Measurements from ENCODE around the gene SHROOM3. TPM values are rescaled to one million over a fixed set of nuclear protein-coding genes. Genes with fewer than 3 reads are reported as not detected.

Gene SHROOM3
- total and polyA plus RNA-seq, 2 of the 13 experiments (the other 11 are each of a cell fraction or from before 2014, with no cell fraction given), result 0.01 TPM; not detected in 1

DNA sequence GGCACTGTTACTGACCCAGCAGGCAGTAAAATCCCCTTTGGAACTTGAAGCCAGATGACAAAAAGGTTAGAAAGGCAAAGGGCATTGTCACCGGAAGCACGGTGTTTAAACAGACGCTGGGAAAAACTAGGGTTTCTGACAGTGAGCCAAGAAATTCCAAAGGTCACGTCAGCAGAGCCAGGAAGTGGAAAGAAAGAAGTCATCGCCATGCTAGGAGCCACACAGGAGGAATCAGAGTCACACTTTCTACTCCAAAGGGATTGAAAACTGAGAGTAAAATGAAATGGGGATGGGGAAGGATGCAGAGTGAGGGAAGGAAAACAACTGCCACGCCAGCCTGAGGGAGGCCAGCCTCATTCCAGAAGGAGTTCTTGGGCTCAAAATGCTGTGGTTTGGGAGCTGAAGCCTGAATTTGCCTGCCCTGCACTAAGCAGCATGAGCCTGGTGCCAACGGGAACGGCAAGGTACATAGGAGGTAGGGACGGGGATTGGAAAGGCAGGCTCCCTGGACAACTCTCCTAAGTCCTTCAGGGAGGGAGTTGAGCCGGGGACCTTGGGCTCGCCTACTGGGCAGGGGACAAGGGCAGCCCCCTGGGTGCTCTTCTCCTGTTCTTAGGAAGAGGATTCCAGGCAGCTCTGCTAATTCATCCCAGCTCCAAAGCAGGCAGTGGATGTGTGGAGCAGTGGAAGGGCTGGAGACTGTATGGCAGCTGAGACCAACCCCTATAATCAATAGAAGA is 396.1 kb downstream of the SHROOM3 start (continued):
- TF ChIP-seq, protein P1, sequence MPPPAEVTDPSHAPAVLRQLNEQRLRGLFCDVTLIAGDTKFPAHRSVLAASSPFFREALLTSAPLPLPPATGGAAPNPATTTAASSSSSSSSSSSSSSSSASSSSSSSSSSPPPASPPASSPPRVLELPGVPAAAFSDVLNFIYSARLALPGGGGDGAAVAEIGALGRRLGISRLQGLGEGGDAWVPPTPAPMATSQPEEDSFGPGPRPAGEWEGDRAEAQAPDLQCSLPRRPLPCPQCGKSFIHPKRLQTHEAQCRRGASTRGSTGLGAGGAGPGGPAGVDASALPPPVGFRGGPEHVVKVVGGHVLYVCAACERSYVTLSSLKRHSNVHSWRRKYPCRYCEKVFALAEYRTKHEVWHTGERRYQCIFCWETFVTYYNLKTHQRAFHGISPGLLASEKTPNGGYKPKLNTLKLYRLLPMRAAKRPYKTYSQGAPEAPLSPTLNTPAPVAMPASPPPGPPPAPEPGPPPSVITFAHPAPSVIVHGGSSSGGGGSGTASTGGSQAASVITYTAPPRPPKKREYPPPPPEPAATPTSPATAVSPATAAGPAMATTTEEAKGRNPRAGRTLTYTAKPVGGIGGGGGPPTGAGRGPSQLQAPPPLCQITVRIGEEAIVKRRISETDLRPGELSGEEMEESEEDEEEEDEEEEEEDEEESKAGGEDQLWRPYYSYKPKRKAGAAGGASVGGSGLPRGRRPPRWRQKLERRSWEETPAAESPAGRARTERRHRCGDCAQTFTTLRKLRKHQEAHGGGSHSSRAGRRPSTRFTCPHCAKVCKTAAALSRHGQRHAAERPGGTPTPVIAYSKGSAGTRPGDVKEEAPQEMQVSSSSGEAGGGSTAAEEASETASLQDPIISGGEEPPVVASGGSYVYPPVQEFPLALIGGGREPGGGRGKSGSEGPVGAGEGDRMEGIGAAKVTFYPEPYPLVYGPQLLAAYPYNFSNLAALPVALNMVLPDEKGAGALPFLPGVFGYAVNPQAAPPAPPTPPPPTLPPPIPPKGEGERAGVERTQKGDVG (CRISPR knock-in tag; IDR thresholded peaks at IDR 0.05; ENCODE audit: borderline replicate concordance), result no peak
- TF ChIP-seq, protein P2, sequence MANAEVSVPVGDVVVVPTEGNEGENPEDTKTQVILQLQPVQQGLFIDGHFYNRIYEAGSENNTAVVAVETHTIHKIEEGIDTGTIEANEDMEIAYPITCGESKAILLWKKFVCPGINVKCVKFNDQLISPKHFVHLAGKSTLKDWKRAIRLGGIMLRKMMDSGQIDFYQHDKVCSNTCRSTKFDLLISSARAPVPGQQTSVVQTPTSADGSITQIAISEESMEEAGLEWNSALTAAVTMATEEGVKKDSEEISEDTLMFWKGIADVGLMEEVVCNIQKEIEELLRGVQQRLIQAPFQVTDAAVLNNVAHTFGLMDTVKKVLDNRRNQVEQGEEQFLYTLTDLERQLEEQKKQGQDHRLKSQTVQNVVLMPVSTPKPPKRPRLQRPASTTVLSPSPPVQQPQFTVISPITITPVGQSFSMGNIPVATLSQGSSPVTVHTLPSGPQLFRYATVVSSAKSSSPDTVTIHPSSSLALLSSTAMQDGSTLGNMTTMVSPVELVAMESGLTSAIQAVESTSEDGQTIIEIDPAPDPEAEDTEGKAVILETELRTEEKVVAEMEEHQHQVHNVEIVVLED (CRISPR knock-in tag; IDR thresholded peaks at IDR 0.05; ENCODE audit: borderline replicate concordance), result no peak; the same call in 1 of the 2 replicates
- TF ChIP-seq ZNF12 (CRISPR knock-in tag; IDR thresholded peaks at IDR 0.05) (no peak), HMG20B (CRISPR knock-in tag; conservative IDR thresholded peaks at IDR 0.05) (0 out of 2 replicates have a peak, but pooled peaks have one; percentile 22), ARNT2 (CRISPR knock-in tag; IDR thresholded peaks at IDR 0.05; ENCODE audit: low read depth) (no peak), SNAI1 (CRISPR knock-in tag; IDR thresholded peaks at IDR 0.05; ENCODE audit: borderline replicate concordance) (no peak), PPARG (CRISPR knock-in tag; conservative IDR thresholded peaks at IDR 0.05) (peak; percentile 99), ZNF777 (CRISPR knock-in tag; IDR thresholded peaks at IDR 0.05) (peak; percentile 14; the same call in 1 of the 2 replicates), ZNF878 (CRISPR knock-in tag; IDR thresholded peaks at IDR 0.05) (peak; percentile 80), GABPB1 (CRISPR knock-in tag; IDR thresholded peaks at IDR 0.05) (peak; percentile 79), ETV5 (CRISPR knock-in tag; IDR thresholded peaks at IDR 0.05; ENCODE audit: borderline replicate concordance) (peak; percentile 100), ZNF180 (CRISPR knock-in tag; IDR thresholded peaks at IDR 0.05; ENCODE audit: borderline replicate concordance, low read depth) (no peak), ZNF501 (CRISPR knock-in tag; IDR thresholded peaks at IDR 0.05) (peak; percentile 76), KDM5B (CRISPR knock-in tag; IDR thresholded peaks at IDR 0.05; ENCODE audit: borderline replicate concordance) (0 out of 2 replicates have a peak, but pooled peaks have one; percentile 17), IRF2 (CRISPR knock-in tag; IDR thresholded peaks at IDR 0.05) (peak; percentile 76), ZFP62 (CRISPR knock-in tag; IDR thresholded peaks at IDR 0.05) (no peak), NR2F2 (IDR thresholded peaks at IDR 0.05; ENCODE audit: borderline replicate concordance, low read depth) (peak; percentile 85), ZFP82 (CRISPR knock-in tag; IDR thresholded peaks at IDR 0.05; ENCODE audit: borderline replicate concordance) (0 out of 2 replicates have a peak, but pooled peaks have one; percentile 26)
- TF ChIP-seq, protein P3, sequence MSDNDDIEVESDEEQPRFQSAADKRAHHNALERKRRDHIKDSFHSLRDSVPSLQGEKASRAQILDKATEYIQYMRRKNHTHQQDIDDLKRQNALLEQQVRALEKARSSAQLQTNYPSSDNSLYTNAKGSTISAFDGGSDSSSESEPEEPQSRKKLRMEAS (IDR thresholded peaks at IDR 0.05), result peak; percentile 70
- TF ChIP-seq, protein P4, sequence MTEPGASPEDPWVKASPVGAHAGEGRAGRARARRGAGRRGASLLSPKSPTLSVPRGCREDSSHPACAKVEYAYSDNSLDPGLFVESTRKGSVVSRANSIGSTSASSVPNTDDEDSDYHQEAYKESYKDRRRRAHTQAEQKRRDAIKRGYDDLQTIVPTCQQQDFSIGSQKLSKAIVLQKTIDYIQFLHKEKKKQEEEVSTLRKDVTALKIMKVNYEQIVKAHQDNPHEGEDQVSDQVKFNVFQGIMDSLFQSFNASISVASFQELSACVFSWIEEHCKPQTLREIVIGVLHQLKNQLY (CRISPR knock-in tag; IDR thresholded peaks at IDR 0.05), result peak; percentile 50; the same call in 1 of the 2 replicates

All from HepG2 (cell line).